H9 (cell line): ENCODE measurements around the gene NDUFS3. TPM values are rescaled to one million over a fixed set of nuclear protein-coding genes. Genes with fewer than 3 reads are reported as not detected.

Experiments
- DNase-seq: peaks from one replicate; pipeline ENCODE4 v3.0.0-alpha.2; 2017
- H2AFZ ChIP-seq: one replicate; pipeline ENCODE4 v1.6.1; 2013; ENCODE audit warnings: mild to moderate bottlenecking, low read length, control low read depth, moderate library complexity
- H2AK5ac ChIP-seq: 2 replicates; pipeline ENCODE4 v1.6.1; 2013; ENCODE audit warnings: low read length, control low read depth, mixed read lengths; ENCODE audit not compliant: insufficient read length
- H2BK120ac ChIP-seq: one replicate; pipeline ENCODE4 v1.6.1; 2013; ENCODE audit warnings: low read depth, mild to moderate bottlenecking, low read length, control low read depth, inconsistent platforms; ENCODE audit not compliant: poor library complexity, severe bottlenecking
- H2BK12ac ChIP-seq: 2 replicates; pipeline ENCODE4 v1.6.1; 2013; ENCODE audit warnings: low read length, control low read depth, mixed read lengths, low read depth; ENCODE audit not compliant: insufficient read length
- H2BK15ac ChIP-seq: 2 replicates; pipeline ENCODE4 v1.6.1; 2013; ENCODE audit warnings: low read depth, low read length, control low read depth
- H2BK20ac ChIP-seq: one replicate; pipeline ENCODE4 v1.6.1; 2013; ENCODE audit warnings: low read depth, mild to moderate bottlenecking, low read length, control low read depth, inconsistent platforms; ENCODE audit not compliant: poor library complexity, severe bottlenecking
- H2BK5ac ChIP-seq: 2 replicates; pipeline ENCODE4 v1.6.1; 2013; ENCODE audit warnings: low read length, control low read depth, mixed read lengths; ENCODE audit not compliant: insufficient read length
- H3K14ac ChIP-seq: 2 replicates; pipeline ENCODE4 v1.6.1; 2013; ENCODE audit warnings: low read length, control low read depth; ENCODE audit not compliant: insufficient read depth
- H3K18ac ChIP-seq: 2 replicates; pipeline ENCODE4 v1.6.1; 2013; ENCODE audit warnings: low read depth, mild to moderate bottlenecking, mixed read lengths, low read length, control low read depth; ENCODE audit not compliant: insufficient read length
- H3K23ac ChIP-seq: 2 replicates; pipeline ENCODE4 v1.6.1; 2013; ENCODE audit warnings: low read length, control low read depth, mixed read lengths, low read depth; ENCODE audit not compliant: insufficient read length
- H3K23me2 ChIP-seq: 2 replicates; pipeline ENCODE4 v1.6.1; 2013; ENCODE audit warnings: low read depth, mild to moderate bottlenecking, mixed read lengths, low read length, control low read depth; ENCODE audit not compliant: insufficient read length, poor library complexity, severe bottlenecking
- H3K27ac ChIP-seq: 2 replicates; pipeline ENCODE4 v1.5.1; 2013; ENCODE audit warnings: low read length, control low read depth, mixed read lengths, low read depth; ENCODE audit not compliant: insufficient read length
- H3K27me3 ChIP-seq: 2 replicates; pipeline ENCODE4 v1.6.1; 2013; ENCODE audit warnings: low read length, control low read depth, inconsistent platforms; ENCODE audit not compliant: insufficient read depth
- H3K4ac ChIP-seq: 2 replicates; pipeline ENCODE4 v1.6.1; 2013; ENCODE audit warnings: low read depth, mild to moderate bottlenecking, control low read depth, inconsistent platforms, low read length, moderate library complexity
- H3K4me1 ChIP-seq: 2 replicates; pipeline ENCODE4 v1.6.1; 2013; ENCODE audit warnings: low read length, control low read depth, inconsistent platforms; ENCODE audit not compliant: insufficient read depth
- H3K4me2 ChIP-seq: 2 replicates; pipeline ENCODE4 v1.6.1; 2013; ENCODE audit warnings: low read length, control low read depth, mixed read lengths; ENCODE audit not compliant: insufficient read length, insufficient read depth
- H3K56ac ChIP-seq: 2 replicates; pipeline ENCODE4 v1.6.1; 2013; ENCODE audit warnings: low read depth, mild to moderate bottlenecking, mixed read lengths, low read length, control low read depth; ENCODE audit not compliant: insufficient read length
- H3K79me1 ChIP-seq: 2 replicates; pipeline ENCODE4 v1.6.1; 2013; ENCODE audit warnings: low read depth, mild to moderate bottlenecking, moderate library complexity, low read length, control low read depth, inconsistent platforms; ENCODE audit not compliant: insufficient read depth, poor library complexity, severe bottlenecking
- H3K79me2 ChIP-seq: 2 replicates; pipeline ENCODE4 v1.6.1; 2013; ENCODE audit warnings: low read length, control low read depth, inconsistent platforms; ENCODE audit not compliant: insufficient read depth
- H3K9ac ChIP-seq: 2 replicates; pipeline ENCODE4 v1.6.1; 2013; ENCODE audit warnings: low read length, control low read depth, mixed read lengths; ENCODE audit not compliant: insufficient read length; ENCODE audit errors: extremely low read depth
- H3K9me3 ChIP-seq: one replicate; pipeline ENCODE4 v1.6.1; 2013; ENCODE audit warnings: low read depth, low read length, inconsistent platforms; ENCODE audit not compliant: control insufficient read depth
- H3T11ph ChIP-seq: one replicate; pipeline ENCODE4 v1.6.1; 2013; ENCODE audit warnings: mild to moderate bottlenecking, low read length, control low read depth, inconsistent platforms
- H4K20me1 ChIP-seq: one replicate; pipeline ENCODE4 v1.6.1; 2013; ENCODE audit not compliant: control insufficient read depth, insufficient read length, insufficient read depth
- H4K5ac ChIP-seq: 2 replicates; pipeline ENCODE4 v1.6.1; 2013; ENCODE audit warnings: low read depth, mild to moderate bottlenecking, mixed read lengths, low read length, control low read depth; ENCODE audit not compliant: insufficient read length
- H4K8ac ChIP-seq: replicated peaks from 2 replicates; pipeline ENCODE4 v1.6.1; 2013; ENCODE audit warnings: low read length, control low read depth, mixed read lengths, low read depth; ENCODE audit not compliant: insufficient read length
- H4K91ac ChIP-seq: 2 replicates; pipeline ENCODE4 v1.6.1; 2013; ENCODE audit warnings: low read depth, mild to moderate bottlenecking, moderate library complexity, mixed read lengths, low read length, control low read depth; ENCODE audit not compliant: insufficient read length
- H3K27ac Mint-ChIP-seq, 3 experiments: 2 replicates in 2 of 3; 3 replicates in 1 of 3; pipeline ENCODE4 v1.8.0; 2020 to 2021; ENCODE audit warnings: mixed read lengths in 3 of 3, mild to moderate bottlenecking in 1 of 3, moderate library complexity in 1 of 3
- H3K27me3 Mint-ChIP-seq: 2 replicates; pipeline ENCODE4 v1.8.0; 2021; ENCODE audit warnings: low read depth, mild to moderate bottlenecking, moderate library complexity, mixed read lengths
- H3K36me3 Mint-ChIP-seq, 3 experiments: 2 replicates in 2 of 3; 3 replicates in 1 of 3; pipeline ENCODE4 v1.8.0; 2020 to 2021; ENCODE audit warnings: low read depth in 3 of 3, mixed read lengths in 3 of 3; ENCODE audit not compliant: insufficient read depth in 1 of 3
- H3K4me1 Mint-ChIP-seq, 2 experiments: 2 replicates each; pipeline ENCODE4 v1.8.0; 2020; ENCODE audit warnings: mixed read lengths in 2 of 2
- H3K4me3 Mint-ChIP-seq, 2 experiments: 2 replicates in 1 of 2; 3 replicates in 1 of 2; pipeline ENCODE4 v1.8.0; 2020 to 2021; ENCODE audit warnings: mild to moderate bottlenecking in 2 of 2, mixed read lengths in 2 of 2, moderate library complexity in 1 of 2
- H3K9me3 Mint-ChIP-seq, 2 experiments: 2 replicates in 1 of 2; 3 replicates in 1 of 2; pipeline ENCODE4 v1.8.0; 2020; ENCODE audit warnings: mild to moderate bottlenecking in 2 of 2, mixed read lengths in 2 of 2, moderate library complexity in 1 of 2
- whole genome bisulfite sequencing: extraction: QIAGEN DNeasy Blood & Tissue Kit; methylation state at CpG from one replicate; pipeline ENCODE4 v1.1.7; 2013; ENCODE audit warnings: missing lambda C conversion rate, low lambda C conversion rate, mixed read lengths; ENCODE audit not compliant: insufficient read length; ENCODE audit errors: extremely low coverage; 5-methylcytosine and 5-hydroxymethylcytosine counted together
- total RNA-seq: library from RNA; stranded (reverse); gene quantifications from 2 replicates; pipeline ENCODE4 v1.2.1, GENCODE V29; 2021
- TF ChIP-seq, protein P1 (sequence below): fragments of 200-600 bp; sonication (generic); conservative IDR thresholded peaks from 3 replicates; pipeline ENCODE4 v1.8.0; 2021; ENCODE audit warnings: antibody characterized with exemption, mild to moderate bottlenecking

NDUFS3 gene
- total RNA-seq, 1 experiment from 2014 or later, result 144 TPM

DNA sequence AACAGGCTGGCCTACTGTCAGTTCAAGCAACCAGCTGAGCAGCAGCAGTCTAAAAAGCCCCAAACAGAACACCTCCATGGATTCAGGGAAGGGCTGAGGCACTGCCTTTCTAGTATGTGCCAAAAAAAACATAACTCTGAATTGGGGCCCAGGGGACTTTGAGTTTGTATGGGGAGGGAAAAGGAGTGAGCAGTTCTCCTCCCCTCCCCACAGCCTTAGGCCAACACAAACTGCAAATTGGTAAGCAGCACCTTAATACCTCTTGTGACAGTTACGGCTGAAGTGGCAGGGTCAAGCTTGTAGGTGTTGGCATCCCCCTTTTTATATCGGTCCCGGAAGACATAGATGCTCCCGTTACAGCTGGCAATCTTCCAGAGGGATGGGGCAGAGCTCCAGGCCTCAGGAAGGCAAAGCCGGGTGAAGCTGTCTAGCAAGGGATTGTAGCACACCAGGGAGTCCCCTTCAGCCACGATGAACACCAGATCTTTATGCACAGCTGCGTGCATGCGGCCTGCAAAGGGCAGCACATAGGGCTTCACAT, 6.1 kb upstream of the NDUFS3 start:
- H3K27ac ChIP-seq, result no peak overlapping the region
- peaks cover 3% of the 10 kb centered on the region for H3K79me1 ChIP-seq
- H4K5ac ChIP-seq, result no peak overlapping the region
- peaks cover 21 to 87% (median 79%) of the 10 kb centered on the region in 3 experiments for H3K36me3 Mint-ChIP-seq
- H3K9ac ChIP-seq, result no peak overlapping the region
- H4K8ac ChIP-seq, result no peak overlapping the region
- H3K23ac ChIP-seq, result no peak overlapping the region
- H3K4me3 Mint-ChIP-seq, result no peak overlapping the region
- no peak overlapping the region for H2AK5ac ChIP-seq
- H4K20me1 ChIP-seq, result no peaks in the 10 kb centered on the region
- H3K27ac Mint-ChIP-seq, result no peak overlapping the region
- no peak overlapping the region for H2BK5ac ChIP-seq
- TF ChIP-seq, protein P1, sequence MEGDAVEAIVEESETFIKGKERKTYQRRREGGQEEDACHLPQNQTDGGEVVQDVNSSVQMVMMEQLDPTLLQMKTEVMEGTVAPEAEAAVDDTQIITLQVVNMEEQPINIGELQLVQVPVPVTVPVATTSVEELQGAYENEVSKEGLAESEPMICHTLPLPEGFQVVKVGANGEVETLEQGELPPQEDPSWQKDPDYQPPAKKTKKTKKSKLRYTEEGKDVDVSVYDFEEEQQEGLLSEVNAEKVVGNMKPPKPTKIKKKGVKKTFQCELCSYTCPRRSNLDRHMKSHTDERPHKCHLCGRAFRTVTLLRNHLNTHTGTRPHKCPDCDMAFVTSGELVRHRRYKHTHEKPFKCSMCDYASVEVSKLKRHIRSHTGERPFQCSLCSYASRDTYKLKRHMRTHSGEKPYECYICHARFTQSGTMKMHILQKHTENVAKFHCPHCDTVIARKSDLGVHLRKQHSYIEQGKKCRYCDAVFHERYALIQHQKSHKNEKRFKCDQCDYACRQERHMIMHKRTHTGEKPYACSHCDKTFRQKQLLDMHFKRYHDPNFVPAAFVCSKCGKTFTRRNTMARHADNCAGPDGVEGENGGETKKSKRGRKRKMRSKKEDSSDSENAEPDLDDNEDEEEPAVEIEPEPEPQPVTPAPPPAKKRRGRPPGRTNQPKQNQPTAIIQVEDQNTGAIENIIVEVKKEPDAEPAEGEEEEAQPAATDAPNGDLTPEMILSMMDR, result no peak
- no peaks in the 10 kb centered on the region for H3K9me3 ChIP-seq
- no peak overlapping the region for H2BK120ac ChIP-seq
- H2BK15ac ChIP-seq, result no peak overlapping the region
- no peak overlapping the region for H4K91ac ChIP-seq
- no peaks in the 10 kb centered on the region for H3K27me3 Mint-ChIP-seq
- no peak overlapping the region for H3K4me2 ChIP-seq
- H3K56ac ChIP-seq, result no peak overlapping the region
- no peaks in the 10 kb centered on the region; the same call in 1 of the 2 replicates for H3K79me2 ChIP-seq
- no peak overlapping the region for H2BK20ac ChIP-seq
- H3K23me2 ChIP-seq, result no peaks in the 10 kb centered on the region
- no peak overlapping the region for H3T11ph ChIP-seq
- H3K4ac ChIP-seq, result no peak overlapping the region
- H2AFZ ChIP-seq, result no peak overlapping the region
- no peak overlapping the region for H2BK12ac ChIP-seq
- peaks cover 4 to 8% of the 10 kb centered on the region in 2 experiments for H3K4me1 Mint-ChIP-seq
- H3K18ac ChIP-seq, result no peak overlapping the region
- H3K27me3 ChIP-seq, result no peaks in the 10 kb centered on the region
- no peak overlapping the region for H3K14ac ChIP-seq
- no peaks in the 10 kb centered on the region for H3K9me3 Mint-ChIP-seq
- peaks cover 1% of the 10 kb centered on the region; the same call in 1 of the 2 replicates for H3K4me1 ChIP-seq
- no peak for DNase-seq
- no CpG with 5 or more reads among the region's 8 CpGs for WGBS
